GM19043 (cell line): ENCODE data around the gene TSC22D1.

Source experiments
- ATAC-seq: cut with Tn5 transposase; IDR thresholded peaks from one replicate; pipeline ENCODE4 v1.9.1; 2021; ENCODE audit warnings: low read depth; ENCODE audit not compliant: unreplicated experiment

The TSC22D1 gene

DNA sequence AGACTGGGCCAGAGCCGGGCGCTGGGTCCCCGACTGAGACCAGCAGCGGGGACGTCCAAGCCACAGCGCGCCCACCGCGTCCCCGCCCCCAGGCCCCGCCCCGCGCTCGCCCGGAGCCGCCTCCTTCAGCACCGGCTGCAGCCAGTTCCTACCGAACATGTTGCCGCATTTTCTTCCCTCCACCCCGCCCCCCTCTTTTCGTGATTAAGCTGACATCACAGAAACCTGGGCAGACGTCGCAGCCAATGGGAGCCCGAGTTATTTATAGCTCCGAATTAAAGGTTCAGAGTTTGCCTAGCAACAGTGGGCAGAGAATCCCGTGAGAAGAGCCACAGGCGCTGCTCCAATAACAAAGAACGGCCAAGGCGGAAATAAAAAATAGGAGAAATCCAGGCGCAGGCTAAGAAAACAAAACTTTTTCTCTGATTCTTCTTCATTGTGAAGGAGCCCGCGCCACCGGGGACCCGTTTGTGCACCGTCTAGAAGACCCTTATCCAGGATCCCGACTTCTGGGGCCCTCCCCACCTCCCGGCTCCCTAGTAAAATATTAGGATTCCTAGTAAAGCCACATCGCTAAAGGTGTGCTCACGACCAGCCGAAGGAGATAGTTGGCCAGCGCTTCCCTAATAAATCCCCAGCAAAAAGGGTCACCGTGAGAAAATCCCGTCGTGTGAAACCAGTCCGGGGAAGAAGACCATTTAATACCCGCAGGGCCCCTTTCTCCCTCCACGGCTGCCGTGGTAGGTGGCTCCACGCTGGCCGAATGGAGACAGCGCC, 140.8 kb downstream of the TSC22D1 start:
- ATAC-seq: no peak

DNA sequence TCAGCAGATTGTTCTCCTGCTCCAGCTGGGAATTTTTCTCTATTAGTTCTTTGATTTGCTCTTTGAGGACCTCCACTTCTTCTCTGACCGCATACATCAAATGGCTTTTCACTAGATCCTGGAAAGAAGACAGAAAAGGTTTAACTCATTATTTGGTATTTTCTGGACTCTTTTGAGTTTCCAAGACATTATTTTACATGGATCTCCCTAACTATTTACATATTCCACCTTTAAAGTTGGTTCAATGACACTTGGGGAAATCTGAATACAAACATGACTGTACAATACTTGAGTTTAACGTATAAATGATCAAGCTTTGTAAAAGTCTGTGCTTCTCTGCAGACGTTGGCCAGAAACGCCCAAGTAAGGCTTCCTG, 141.4 kb downstream of the TSC22D1 start:
- ATAC-seq: no peak

DNA sequence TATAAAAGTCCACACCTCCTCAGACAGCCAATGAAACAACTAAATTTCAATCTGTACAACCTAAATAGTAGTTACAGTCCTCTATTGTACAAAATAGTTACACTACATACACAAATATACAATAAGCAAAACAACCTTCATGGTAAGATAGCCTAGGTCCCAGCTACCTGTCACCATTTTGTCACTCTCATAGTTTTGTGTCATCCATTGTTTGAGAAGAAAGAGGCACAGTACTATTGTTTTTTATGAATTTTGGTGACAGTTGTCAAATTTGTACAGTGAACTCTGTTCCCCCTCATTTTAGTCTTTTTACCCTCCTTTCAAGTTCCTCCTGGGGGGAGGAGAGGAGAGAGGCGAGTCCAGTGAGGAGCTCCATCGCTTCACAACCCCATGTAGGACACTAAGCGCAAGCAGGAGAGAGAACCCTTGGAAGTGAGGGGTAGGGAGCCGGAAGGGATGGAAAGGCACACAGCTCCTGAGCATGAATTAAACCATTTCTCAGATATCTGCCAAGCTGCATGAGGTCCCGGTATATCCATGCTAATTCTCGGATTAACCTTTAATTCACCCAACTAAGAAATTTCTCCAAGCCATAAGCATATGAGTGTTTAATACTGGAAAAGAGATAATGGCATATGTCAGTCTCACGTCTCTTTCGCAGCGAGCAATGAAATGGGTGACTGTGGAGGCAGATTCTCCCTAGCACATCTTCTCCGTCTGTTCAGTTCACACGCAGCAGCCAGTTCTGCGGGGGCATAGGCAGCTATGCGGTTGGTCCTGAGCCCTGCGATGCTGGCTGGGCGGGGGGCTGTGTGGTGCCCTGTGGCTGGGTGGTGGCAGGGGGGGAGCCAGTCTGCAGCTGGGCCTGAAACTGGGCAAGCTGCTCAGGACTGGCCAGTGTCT, 142.0 kb downstream of the TSC22D1 start:
- ATAC-seq: no peak

DNA sequence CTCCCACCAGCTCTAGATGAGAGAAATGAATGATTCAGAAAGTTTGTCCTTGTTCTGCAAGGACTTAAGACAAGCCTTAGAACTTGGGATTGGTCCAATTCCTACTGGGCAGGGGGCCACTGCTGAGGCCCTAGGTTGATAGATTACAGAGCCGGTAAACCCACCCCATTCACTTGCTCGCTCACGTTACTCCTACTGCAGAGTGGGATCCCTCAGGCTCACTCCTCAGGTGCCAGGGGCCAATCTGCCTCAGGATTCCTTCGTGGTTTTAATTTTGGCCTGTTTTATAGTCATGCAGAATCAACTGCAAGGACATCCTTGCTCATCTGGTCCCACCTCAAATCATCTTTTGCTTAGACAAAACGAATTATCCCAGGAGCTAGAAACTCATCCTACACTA, 143.5 kb downstream of the TSC22D1 start:
- no peak for ATAC-seq

DNA sequence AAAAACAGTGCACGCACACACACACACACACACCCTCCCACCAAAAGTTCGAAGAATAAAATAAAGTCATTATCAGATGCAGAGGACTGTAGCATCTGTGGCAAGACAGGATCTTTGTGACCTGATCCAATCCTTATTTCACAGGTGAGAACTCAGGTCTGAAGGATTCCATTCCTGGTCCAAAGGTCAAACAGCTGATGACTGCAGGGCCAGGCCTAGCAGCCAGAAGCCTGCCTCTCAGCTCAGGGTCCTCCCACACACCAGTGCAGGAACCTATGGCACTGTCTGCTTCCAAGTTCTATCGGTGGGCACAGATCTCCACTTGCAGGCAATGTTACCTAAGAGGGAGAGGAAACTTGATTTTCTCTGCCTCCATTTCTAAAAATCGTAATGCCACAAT, 145.0 kb downstream of the TSC22D1 start:
- ATAC-seq: no peak

DNA sequence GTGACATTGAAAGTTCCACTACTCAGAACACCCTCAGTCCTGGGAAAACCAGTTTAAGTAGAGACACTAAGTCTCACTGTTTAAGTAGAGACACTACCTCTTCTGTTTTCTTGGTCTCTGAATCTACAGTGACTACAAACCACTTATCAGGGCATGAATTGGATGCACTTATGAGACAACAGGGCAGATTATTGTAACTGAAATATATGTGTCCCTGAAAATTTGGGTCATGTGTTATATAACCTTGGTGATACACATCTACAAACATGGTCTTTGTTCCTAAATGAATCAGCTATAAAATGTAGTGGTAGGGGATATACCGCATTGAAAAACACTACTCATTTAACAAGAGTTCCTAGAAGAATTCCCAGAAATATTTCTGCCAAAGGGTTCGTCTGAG, 146.8 kb downstream of the TSC22D1 start:
- ATAC-seq: no peak

DNA sequence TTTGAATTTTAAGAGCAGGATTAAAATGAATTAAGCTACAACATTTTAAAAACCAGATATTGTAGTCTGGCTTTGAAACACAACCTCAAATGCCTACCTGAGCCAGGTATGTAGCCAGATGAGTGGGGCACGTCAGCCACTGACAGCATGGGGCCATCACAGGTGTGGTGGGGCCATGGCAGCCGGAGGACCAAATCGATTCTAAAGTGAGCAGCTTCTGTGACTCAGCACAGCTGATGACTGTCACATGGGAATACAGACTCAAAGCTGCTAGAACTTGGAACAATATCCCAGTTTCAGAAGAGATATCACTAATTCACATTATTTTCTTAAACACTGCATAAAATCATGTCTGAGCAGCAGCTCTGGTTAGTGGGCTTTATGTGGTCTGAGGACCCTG, 149.7 kb downstream of the TSC22D1 start:
- no peak for ATAC-seq

DNA sequence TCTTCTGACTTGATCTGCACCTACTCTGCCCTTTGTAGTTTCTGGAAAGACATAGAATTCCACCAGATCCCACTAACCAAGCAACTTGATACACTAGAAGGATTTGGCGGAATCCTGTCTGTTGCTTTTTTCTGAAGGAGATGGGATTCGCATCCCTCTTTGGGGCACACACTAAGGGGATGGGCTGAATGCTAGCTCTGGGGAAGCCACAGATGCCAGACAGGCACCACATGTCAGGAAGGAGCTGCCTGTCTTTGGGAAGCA, 150.4 kb downstream of the TSC22D1 start:
- ATAC-seq: no peak

DNA sequence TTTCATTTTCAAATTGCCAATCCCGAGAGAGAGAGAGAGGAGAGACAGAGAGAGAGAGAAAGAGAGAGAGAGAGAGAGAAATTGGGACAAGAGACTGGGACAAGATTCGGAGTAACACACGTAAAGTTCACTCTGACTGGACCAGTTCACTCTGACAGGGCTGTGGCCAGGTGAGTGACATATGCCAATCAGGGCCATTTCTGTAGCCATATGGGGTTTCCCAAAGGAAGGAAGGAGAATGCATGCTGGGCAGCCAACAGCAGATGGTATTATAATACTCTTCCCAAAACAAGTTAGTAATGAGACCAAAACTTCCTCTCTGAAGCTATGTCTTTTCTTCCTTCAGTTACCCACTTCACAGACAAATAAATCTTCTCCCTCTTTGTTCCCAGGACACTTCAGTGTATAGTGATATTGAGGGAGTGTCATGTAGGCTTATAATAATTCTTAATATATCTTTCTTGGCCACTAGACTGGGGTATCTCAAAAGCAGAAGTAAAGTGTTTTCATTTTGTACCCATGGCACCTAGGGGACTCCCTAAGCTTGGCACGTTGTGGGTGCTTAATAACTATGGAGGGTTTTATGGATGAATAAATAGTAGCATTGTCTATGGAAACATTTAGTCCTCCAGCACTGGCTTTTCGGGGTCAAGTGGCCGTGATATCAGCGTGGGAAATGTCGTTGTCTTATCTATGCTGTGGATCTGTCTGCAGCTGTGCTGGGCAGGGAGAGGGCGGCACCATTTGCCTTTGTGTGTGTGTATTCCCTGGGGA, 150.9 kb downstream of the TSC22D1 start:
- ATAC-seq: no peak

DNA sequence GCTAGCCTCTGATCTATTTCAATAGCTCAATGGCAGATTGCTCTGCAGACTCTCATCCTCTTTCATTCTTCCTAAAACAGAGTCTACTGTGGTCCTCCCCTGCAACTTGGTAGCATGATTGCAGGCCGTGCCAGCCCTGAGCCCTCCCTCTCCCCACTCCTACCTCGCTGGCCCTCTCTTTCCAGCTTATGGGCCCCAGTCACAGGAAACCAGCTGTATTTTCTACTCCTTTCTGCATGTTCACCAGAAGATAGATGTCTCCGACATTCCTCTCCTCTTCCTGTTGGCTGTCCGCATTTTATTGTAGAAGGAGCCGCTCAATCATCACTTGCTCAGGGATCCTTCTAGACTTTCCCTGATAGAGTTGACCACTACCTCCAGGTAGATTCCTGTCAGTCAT, 152.3 kb downstream of the TSC22D1 start:
- ATAC-seq: no peak

DNA sequence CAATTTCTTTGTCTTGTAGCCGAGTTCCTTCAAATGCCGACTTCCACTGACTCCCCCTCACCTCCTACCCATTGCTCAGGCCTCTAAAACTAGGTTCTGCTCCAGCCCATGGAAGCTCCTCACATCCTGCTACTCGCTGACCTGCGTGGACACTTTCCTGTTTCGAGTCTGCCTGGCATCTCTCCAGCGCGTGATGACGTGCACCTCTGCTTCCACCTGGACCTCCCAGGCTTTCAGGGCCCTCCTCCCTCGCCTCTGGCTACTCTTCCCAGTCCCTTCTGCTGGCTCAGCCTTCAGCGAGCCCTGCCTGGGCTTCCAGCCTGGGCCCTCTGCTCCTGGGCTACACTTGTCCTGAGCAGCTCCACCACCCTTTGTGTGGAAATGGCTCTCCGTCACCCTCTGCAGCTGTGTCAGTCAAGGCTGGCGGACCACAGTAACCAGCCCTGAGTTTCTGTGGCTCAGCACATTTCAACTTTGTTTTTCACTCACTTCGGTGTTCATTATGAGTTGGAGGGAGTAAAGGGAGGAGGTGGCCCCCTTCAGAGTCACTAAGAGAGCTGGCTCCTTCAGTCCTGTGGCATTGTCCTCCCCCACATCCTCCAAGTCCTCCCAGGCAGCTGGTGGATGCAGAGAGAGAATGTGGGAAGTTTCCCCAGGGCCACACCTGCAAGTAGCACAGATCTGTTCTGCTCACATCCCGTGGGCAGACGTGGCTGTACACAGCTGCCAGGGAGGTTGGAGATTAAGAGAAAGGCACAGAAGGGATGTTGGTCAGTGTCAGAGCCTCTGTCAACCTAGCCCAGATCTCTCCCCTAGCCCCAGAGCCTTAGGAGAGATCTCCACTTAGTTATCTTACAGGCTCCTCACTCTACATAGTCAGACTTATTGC, 153.1 kb downstream of the TSC22D1 start:
- no peak for ATAC-seq

DNA sequence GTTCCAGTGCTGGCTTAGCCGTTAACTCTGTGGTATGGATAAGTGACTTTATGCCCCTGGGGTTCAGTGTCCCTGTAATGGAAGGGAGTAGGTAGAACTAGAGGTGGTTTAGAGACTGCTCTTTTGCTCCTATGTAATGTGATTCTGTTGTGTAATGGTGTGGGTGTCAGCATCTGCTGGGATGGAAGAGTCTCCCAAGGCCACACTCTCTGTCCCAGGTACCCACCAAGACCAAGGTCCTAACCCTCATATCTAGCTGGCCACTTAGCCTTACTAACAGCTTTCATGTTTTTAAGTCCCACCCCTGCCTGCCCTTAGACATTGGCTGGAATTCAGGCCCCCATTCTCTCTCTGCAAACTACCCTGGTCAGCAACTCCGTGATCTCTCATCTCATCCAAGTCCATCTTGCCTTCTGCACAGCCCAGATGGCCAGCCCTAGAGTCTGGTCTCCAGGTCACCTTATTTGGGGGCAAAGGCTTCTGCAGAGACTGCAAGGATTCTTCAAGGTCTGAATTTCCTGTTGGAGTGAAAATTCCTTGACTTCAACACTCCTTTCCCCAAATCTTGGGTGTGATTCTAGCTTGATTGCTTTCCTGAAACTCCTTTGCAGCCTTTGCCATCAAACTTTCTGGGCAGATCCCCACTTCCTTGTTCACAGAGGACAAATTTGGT, 154.1 kb downstream of the TSC22D1 start:
- no peak for ATAC-seq

DNA sequence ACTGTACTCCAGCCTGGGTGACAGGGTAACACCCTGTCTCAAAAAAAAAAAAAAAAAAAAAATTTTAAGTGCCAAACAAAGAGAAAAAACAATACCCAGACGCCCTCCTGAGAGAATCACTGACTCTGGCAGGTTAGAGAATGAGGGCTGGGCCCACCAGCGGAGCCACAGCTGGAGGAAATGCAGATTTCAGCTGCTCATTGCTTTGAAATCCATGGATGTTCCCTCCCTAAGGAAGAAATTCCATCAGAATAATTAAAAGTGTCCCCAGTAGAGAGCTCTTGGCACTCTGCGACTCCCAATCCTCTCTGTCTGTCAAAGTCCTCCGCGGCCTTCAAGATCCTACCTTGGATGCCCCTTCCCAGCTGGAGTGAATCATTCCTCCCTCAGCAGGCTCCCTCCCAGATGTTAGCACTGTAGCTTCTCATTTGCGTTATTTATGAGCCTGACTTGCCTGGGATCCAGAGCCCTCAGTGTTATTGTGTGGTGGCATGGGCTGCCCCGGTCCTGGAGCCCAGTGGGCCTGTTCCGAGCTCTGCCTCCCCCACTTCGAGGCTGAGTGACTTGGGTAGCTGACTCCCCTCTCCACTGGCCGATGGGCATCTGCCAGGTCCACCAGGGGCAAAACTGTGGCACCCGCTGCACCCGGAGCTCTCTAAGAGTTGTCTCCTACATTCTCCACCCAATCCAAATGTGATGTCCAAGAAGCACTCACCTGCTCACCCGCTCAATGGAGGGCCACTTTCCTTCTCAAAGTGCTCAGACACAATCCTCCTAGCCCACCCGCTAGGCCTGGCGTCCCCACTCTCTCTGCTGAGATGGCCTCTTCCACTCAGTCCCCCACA, 155.5 kb downstream of the TSC22D1 start:
- ATAC-seq: no peak

DNA sequence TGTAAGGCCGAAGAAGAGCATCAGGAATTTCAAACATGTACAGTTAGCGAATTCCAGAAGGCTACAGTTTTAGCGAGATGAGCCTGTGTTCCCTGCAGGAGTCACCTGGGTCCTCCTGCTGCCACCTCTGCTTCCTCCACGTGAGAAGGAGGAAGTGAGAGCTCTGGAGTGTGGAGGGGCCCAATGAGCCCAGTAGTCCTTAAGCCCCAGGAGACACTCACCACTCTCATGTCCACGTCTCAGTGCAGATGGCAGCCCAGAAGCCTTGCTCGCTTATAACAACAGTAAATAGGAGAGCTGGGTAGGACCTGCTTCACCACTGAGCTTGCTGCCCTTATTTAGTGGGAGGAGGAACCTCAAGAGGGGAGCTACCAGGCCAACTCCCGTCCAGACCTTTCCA, 158.3 kb downstream of the TSC22D1 start:
- ATAC-seq: no peak

DNA sequence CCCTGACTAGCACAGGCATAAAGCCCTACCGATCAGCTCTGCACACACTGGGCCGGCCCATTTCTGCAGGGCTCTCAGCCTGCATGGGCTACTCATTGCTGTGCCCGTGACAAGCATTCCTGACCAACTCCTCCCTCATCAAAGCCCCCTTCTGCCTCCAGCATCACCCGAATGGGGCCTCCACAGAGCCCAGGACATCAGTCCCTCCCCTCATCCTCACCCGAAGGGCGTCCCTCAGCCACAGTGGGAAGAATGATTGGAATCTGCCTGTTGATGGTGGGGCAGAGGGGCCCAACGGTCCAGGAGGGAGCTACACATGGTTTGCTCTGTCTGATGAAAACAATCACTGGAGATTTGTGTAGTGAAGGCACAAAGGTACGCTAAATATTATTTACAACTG, 158.7 kb downstream of the TSC22D1 start:
- ATAC-seq: no peak

DNA sequence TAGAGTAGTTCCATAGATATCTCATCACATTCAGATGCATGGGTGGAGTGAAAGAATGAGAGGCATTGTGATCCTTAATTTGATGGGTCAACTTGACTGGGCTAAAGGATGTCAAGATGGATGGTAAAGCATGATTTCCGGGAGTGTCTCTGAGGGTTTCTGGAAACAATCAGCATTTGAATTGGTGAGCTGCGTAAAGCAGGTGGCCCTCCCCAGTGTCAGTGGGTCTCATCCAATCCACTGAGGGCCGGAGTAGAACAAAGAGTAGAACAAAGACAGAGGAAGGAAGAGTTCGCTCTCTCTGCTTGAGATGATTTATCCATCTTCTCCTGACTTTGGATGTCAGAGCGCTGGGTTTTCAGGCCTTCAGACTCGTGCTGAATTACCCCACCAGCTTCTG, 159.4 kb downstream of the TSC22D1 start:
- ATAC-seq: no peak

DNA sequence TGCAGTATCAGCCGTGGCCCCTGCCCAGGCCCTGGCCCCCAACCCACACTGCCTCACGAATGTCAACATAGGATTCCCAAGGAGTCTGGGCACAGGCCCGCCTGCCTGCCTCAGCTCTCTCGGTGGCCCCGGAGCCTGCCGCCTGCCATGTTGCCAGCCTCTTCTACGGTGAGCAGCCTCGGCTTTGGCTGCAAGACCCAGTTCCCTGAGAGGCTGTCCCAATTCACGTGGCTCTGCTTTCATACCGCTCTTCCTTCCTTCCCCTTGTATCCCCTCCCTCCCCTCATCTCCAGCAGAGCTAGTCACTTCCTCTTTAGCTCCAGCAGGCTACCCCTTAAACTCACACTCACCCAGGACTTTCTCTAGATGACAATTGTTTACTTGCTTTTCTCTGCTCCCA, 159.8 kb downstream of the TSC22D1 start:
- ATAC-seq: no peak

DNA sequence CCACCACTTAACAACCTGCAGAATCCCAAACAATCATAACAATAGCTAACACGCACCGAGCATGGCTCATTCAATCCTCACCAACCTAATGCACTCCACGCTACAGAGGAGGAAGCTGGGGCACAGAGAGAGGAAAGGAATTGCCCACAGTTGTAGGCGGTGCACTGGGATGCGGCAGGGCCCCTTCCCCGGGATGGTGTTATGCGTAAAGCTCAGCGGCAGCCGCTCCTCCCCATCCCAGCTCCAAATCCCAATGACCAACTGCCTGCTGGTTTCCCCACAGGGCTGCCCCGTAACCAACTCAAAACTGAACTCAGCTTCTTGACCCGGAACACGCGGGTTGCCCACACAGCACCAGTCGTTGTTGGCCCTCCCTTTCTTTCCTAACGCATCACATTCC, 160.3 kb downstream of the TSC22D1 start:
- ATAC-seq: no peak

DNA sequence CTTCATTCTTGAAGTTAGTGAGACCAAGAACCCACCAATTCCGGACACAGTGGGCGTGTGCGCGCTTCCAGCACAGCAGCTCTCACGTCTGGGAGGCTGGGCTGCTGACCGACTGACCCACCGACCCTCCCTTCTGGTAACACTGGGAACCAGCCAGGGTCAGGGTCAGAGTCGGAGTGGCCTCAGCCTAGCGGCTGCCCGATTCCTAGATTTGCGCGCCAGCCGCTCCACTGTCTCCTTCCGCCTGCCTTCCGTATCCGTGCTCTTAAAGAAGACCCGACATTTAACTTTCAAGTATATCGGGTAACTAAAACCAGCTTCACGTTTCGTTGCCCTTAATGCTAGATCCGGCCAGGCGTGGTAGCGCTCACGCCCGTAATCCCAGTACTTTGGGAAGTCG, 161.4 kb downstream of the TSC22D1 start:
- no peak for ATAC-seq
